Ovary (tissue), 9 donors: Measurements from ENCODE around the gene RASSF5. TPM values are rescaled to one million over a fixed set of nuclear protein-coding genes. Genes with fewer than 3 reads are reported as not detected.

Experiments used
- DNase-seq, 5 donors: peaks; one replicate each; pipeline ENCODE4 v3.0.0-alpha.2; 2019 to 2020
- H3K27ac ChIP-seq, 2 donors: fragments of 200-600 bp; one replicate each; pipeline versions ENCODE4 v1.5.1 to v1.8.0; 2019 to 2022
- H3K27me3 ChIP-seq: fragments of 200-600 bp; one replicate; pipeline ENCODE4 v1.8.0; 2022
- H3K36me3 ChIP-seq: fragments of 200-600 bp; sonication (generic); one replicate; pipeline ENCODE4 v1.5.1; 2019
- H3K4me1 ChIP-seq: one replicate; pipeline ENCODE4 v1.8.1; 2013; ENCODE audit warnings: mild to moderate bottlenecking, moderate library complexity; ENCODE audit not compliant: insufficient read depth
- H3K4me3 ChIP-seq: fragments of 200-600 bp; sonication (generic); one replicate; pipeline ENCODE4 v1.5.1; 2017
- H3K9me3 ChIP-seq, 2 donors: fragments of 200-600 bp in 1 of 2; sonication (generic) in 1 of 2; one replicate each; pipeline versions ENCODE4 v1.5.1 to v1.8.1; 2013 to 2019; ENCODE audit warnings: mild to moderate bottlenecking in 1 of 2, moderate library complexity in 1 of 2
- EP300 ChIP-seq: sonication (generic); formaldehyde crosslinking; IDR thresholded peaks from one replicate; pipeline ENCODE4 v1.6.1; 2017; ENCODE audit warnings: antibody characterized with exemption
- POLR2A ChIP-seq: fragments of 450-650 bp; IDR thresholded peaks from one replicate; pipeline ENCODE4 v1.6.1; 2017; ENCODE audit warnings: antibody characterized with exemption, mild to moderate bottlenecking, moderate library complexity
- WGBS, 3 donors: extraction: QIAGEN DNeasy Blood & Tissue Kit in 1 of 3; methylation state at CpG; one replicate each; pipeline versions ENCODE4 v1.1.5 to v1.1.7; 2013 to 2017; 5-methylcytosine and 5-hydroxymethylcytosine counted together
- intact Hi-C, 4 donors: fragments of 100-400 bp; cut with DNase I; formaldehyde crosslinking; loops; one replicate each; pipeline versions ENCODE4 v1.11.0 to v1.15.1; 2022 to 2023
- polyA plus RNA-seq, 2 donors: library from polyadenylated mRNA; stranded (reverse); fragments of 200-250 nt in 1 of 2; fragments of 350-450 nt in 1 of 2; fragmentation: Illumina TruSeq in 1 of 2; extraction: RNeasy Lipid Tissue Mini Kit (QIAGEN cat#74804) in 1 of 2; gene quantifications; one replicate each; pipeline ENCODE4 v1.2.3, GENCODE V29; 2013 to 2014
- total RNA-seq, 7 donors: library from RNA; depleted of rRNA in 2 of 7; stranded (reverse); fragments of >200 nt in 2 of 7; fragmentation: NEBNext Ultra II Directional in 3 of 7; extraction: Animal tissue kit (Norgen Biotek cat#: 25700) in 3 of 7; gene quantifications; one replicate each; pipeline versions ENCODE4 v1.1.0 to v1.2.4, GENCODE V29; 2016 to 2023
- TF ChIP-seq, protein P1 (sequence below), 3 donors: fragments of 450-650 bp in 2 of 3; fragments of 200-600 bp in 1 of 3; IDR thresholded peaks; one replicate each; pipeline versions ENCODE4 v1.5.1 to v1.8.0; 2016 to 2022; ENCODE audit warnings: antibody characterized with exemption in 3 of 3, mild to moderate bottlenecking in 1 of 3
- donor health status: DM: no; HTN: no; CAD: no; lungs with moderate emphysema.
- donor health status: DM: no; HTN: no; CAD: no.
- donor health status: Bipolar disorder and iron deficiency.
- donor health status: DM: yes; HTN: yes; CAD: no.
- donor health status: DM: no; HTN: no; CAD: no.
- donor health status: DM: yes; HTN: yes; CAD: no.

RASSF5 gene
- total and polyA plus RNA-seq, 9 donors = 1.8 to 11.8 (median 5.3) TPM

- no peaks in the 10 kb centered on the region for H3K4me1 ChIP-seq
- H3K4me3 ChIP-seq = no peak overlapping the region
- H3K9me3 ChIP-seq = no peaks in the 10 kb centered on the region
- 86 to 91% (median 90%) methylated on average over 14 of the region's 14 CpGs for WGBS, 3 donors
- no peaks in the 10 kb centered on the region for H3K27me3 ChIP-seq
- intact Hi-C loops = loop anchor here in 2 of 4 donors (10.0 kb wide), 1 partner anchor 438 kb away; no protein-coding TSS in a partner anchor
- no peak for DNase-seq
- TF ChIP-seq, protein P1, sequence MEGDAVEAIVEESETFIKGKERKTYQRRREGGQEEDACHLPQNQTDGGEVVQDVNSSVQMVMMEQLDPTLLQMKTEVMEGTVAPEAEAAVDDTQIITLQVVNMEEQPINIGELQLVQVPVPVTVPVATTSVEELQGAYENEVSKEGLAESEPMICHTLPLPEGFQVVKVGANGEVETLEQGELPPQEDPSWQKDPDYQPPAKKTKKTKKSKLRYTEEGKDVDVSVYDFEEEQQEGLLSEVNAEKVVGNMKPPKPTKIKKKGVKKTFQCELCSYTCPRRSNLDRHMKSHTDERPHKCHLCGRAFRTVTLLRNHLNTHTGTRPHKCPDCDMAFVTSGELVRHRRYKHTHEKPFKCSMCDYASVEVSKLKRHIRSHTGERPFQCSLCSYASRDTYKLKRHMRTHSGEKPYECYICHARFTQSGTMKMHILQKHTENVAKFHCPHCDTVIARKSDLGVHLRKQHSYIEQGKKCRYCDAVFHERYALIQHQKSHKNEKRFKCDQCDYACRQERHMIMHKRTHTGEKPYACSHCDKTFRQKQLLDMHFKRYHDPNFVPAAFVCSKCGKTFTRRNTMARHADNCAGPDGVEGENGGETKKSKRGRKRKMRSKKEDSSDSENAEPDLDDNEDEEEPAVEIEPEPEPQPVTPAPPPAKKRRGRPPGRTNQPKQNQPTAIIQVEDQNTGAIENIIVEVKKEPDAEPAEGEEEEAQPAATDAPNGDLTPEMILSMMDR (IDR thresholded peaks at IDR 0.05) = no peak
- TF ChIP-seq EP300 = no peak
- no peak overlapping the region for H3K27ac ChIP-seq
- no peaks in the 10 kb centered on the region for H3K36me3 ChIP-seq
Measured at GRCh38 chr1:206476591-206476990, 30.7 kb upstream of the RASSF5 start.

GRCh38 chr1:206477110-206477509 lies 30.2 kb upstream of the RASSF5 start:
- Histone ChIP-seq H3K4me3 (no peak overlapping the region), H3K9me3 (no peaks in the 10 kb centered on the region), H3K27ac (no peak overlapping the region), H3K27me3 (no peaks in the 10 kb centered on the region), H3K36me3 (no peaks in the 10 kb centered on the region), H3K4me1 (no peaks in the 10 kb centered on the region)
- TF ChIP-seq, protein P1 (IDR thresholded peaks at IDR 0.05) = no peak
- TF ChIP-seq EP300 = no peak
- no peak for TF ChIP-seq POLR2A
- intact Hi-C loops = loop anchor here in 2 of 4 donors (10.0 kb wide), 1 partner anchor 438 kb away; no protein-coding TSS in a partner anchor
- no peak for DNase-seq
- 83 to 93% (median 87%) methylated on average over 5 of the region's 5 CpGs for WGBS, 3 donors

DNA sequence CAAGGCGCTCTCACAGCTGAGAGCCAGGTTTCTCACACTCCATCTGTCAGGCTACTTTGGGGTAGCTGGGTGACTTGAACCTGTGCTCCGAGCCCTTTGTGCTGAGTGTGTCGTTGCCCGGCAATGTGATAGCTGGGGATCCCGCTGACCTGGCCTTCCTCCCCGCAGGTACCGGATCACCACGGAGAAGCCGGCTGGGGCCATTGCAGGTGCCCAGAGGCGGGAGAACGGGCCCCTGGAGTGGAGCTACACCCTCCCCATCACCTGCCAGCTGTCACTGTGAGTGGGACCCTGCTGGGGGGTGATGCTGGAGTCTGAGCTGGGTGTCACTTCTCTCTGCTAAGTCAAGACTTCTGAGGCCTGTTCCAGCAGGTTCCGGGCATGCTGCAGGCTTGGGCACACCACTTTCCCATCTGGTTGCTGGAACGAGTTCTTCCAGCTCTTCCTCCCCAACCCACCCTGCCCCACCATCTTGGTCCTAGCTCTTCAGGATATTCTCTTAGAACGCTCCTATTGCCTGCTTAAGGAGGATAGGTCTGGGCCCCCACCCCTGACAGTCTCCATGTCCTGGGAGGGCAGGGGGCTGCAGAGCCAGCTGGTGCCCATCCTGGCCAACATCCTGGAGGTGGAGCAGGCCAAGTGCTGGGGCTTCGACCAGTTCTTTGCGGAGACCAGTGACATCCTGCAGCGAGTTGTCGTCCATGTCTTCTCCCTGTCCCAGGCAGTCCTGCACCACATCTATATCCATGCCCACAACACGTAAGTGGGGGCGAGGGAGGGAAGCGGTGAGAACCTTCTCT lies 29.6 kb upstream of the RASSF5 start:
- Histone ChIP-seq H3K27ac (no peak overlapping the region), H3K27me3 (no peaks in the 10 kb centered on the region), H3K4me3 (no peak overlapping the region), H3K4me1 (no peaks in the 10 kb centered on the region), H3K36me3 (no peaks in the 10 kb centered on the region), H3K9me3 (no peaks in the 10 kb centered on the region)
- TF ChIP-seq EP300 (no peak), POLR2A (no peak)
- TF ChIP-seq, protein P1 (IDR thresholded peaks at IDR 0.05) = no peak
- intact Hi-C loops = loop anchor here in 2 of 4 donors (10.0 kb wide), 1 partner anchor 437 kb away; no protein-coding TSS in a partner anchor
- WGBS, 3 donors = 84 to 95% (median 95%) methylated on average over 21 of the region's 21 CpGs
- no peak for DNase-seq

GRCh38 chr1:206478746-206479145 lies 28.6 kb upstream of the RASSF5 start:
- H3K4me3 ChIP-seq = no peak overlapping the region
- no peaks in the 10 kb centered on the region for H3K36me3 ChIP-seq
- no peaks in the 10 kb centered on the region for H3K9me3 ChIP-seq
- H3K27ac ChIP-seq = no peak overlapping the region
- no peaks in the 10 kb centered on the region for H3K27me3 ChIP-seq
- DNase-seq = no peak
- no peak for TF ChIP-seq POLR2A
- TF ChIP-seq, protein P1 (IDR thresholded peaks at IDR 0.05) = no peak
- TF ChIP-seq EP300 = no peak
- 77 to 84% (median 78%) methylated on average over 11 of the region's 11 CpGs for WGBS, 3 donors
- no peaks in the 10 kb centered on the region for H3K4me1 ChIP-seq
- intact Hi-C loops = loop anchor here in 2 of 4 donors (10.0 kb wide), 1 partner anchor 436 kb away; no protein-coding TSS in a partner anchor
